ENCODE measurements around the gene GMPPA. TPM values are rescaled to one million over a fixed set of nuclear protein-coding genes. Genes with fewer than 3 reads are reported as not detected.

GMPPA gene
- total and polyA plus RNA-seq, 9 of the 15 experiments (the other 6 are each of a cell fraction or from before 2014, with no cell fraction given), result 7.0 to 101 (median 66.7) TPM

DNA sequence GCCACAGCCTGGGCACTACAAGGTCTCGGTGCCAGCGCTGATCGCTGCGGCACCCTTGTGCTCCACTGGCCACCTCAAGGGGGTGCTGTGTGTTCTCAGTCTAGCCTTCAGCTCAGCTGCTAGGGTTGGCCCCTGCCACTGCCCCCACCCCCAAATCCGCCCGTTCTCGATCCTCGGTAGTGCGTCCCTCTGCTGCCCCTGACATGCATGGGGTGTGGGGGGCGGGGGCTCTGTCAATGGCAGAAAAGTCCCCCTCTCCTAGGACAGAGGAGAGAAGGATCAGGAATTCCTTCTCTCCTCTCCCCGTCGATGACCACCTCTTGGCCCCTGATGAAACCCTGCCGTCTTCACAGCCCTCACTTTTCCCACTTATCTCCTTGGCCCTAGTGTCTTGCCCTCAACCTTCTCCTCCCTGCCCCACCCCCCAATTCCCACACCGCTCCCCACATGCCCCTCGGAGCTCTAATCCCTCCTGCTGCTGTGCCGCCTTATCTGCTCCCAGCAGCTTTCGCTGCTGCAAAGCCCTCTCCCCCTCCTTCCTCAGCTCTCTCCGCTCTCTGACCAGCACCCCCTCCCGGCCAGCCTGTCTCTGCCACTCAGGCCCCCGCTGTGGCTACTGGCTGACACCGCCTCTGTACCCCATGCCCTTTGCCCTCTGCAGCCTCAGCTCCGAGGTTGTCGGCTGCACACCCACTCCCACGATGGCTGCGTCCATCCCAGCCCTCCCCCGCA lies 11.3 kb downstream of the GMPPA start (continued):
- TF ChIP-seq STAG1 (CRISPR knock-in tag; IDR thresholded peaks at IDR 0.05; ENCODE audit: borderline replicate concordance) (no peak), TRIM24 (IDR thresholded peaks at IDR 0.05) (peak; percentile 90 to 91), YY1 (IDR thresholded peaks at IDR 0.05; ENCODE audit: borderline replicate concordance in 1 of 3, control insufficient read depth in 1 of 3, extremely low read depth in 1 of 3, insufficient read depth in 3 of 3, insufficient read length in 1 of 3, insufficient replicate concordance in 2 of 3, low read depth in 1 of 3, low read length in 2 of 3) (peak in 1 of 3 experiments; percentile 8), GABPB2 (CRISPR knock-in tag; conservative IDR thresholded peaks at IDR 0.05) (no peak), GATAD2A (IDR thresholded peaks at IDR 0.05) (peak; percentile 77), SMARCC2 (IDR thresholded peaks at IDR 0.05; ENCODE audit: low read depth) (peak; percentile 82), CBFA2T2 (conservative IDR thresholded peaks at IDR 0.05) (peak; percentile 98), POU5F1 (IDR thresholded peaks at IDR 0.05; ENCODE audit: borderline replicate concordance, low read depth, low read length, partially characterized antibody) (no peak), SMARCA5 (IDR thresholded peaks at IDR 0.05) (peak; percentile 41; the same call in 1 of the 2 replicates), SMC3 (conservative IDR thresholded peaks at IDR 0.05; ENCODE audit: insufficient read depth, low read depth, low read length) (peak; percentile 25; the same call in 1 of the 2 replicates), SRSF7 (optimal IDR thresholded peaks at IDR 0.05; ENCODE audit: low read depth, low read length) (no peak), CREM (IDR thresholded peaks at IDR 0.05; ENCODE audit: low read depth) (peak; percentile 76), MIER1 (IDR thresholded peaks at IDR 0.05; ENCODE audit: low read depth) (0 out of 2 replicates have a peak, but pooled peaks have one; percentile 19), DPF2 (IDR thresholded peaks at IDR 0.05) (peak; percentile 99), NCOR1 (IDR thresholded peaks at IDR 0.05) (peak; percentile 98), ZNF165 (CRISPR knock-in tag; IDR thresholded peaks at IDR 0.05; ENCODE audit: borderline replicate concordance) (no peak), PHB2 (IDR thresholded peaks at IDR 0.05; ENCODE audit: low read depth) (peak; percentile 91)
- TF ChIP-seq, protein P1, sequence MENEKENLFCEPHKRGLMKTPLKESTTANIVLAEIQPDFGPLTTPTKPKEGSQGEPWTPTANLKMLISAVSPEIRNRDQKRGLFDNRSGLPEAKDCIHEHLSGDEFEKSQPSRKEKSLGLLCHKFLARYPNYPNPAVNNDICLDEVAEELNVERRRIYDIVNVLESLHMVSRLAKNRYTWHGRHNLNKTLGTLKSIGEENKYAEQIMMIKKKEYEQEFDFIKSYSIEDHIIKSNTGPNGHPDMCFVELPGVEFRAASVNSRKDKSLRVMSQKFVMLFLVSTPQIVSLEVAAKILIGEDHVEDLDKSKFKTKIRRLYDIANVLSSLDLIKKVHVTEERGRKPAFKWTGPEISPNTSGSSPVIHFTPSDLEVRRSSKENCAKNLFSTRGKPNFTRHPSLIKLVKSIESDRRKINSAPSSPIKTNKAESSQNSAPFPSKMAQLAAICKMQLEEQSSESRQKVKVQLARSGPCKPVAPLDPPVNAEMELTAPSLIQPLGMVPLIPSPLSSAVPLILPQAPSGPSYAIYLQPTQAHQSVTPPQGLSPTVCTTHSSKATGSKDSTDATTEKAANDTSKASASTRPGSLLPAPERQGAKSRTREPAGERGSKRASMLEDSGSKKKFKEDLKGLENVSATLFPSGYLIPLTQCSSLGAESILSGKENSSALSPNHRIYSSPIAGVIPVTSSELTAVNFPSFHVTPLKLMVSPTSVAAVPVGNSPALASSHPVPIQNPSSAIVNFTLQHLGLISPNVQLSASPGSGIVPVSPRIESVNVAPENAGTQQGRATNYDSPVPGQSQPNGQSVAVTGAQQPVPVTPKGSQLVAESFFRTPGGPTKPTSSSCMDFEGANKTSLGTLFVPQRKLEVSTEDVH (IDR thresholded peaks at IDR 0.05; ENCODE audit: low read depth, partially characterized antibody), result peak; percentile 72
- TF ChIP-seq, protein P2, sequence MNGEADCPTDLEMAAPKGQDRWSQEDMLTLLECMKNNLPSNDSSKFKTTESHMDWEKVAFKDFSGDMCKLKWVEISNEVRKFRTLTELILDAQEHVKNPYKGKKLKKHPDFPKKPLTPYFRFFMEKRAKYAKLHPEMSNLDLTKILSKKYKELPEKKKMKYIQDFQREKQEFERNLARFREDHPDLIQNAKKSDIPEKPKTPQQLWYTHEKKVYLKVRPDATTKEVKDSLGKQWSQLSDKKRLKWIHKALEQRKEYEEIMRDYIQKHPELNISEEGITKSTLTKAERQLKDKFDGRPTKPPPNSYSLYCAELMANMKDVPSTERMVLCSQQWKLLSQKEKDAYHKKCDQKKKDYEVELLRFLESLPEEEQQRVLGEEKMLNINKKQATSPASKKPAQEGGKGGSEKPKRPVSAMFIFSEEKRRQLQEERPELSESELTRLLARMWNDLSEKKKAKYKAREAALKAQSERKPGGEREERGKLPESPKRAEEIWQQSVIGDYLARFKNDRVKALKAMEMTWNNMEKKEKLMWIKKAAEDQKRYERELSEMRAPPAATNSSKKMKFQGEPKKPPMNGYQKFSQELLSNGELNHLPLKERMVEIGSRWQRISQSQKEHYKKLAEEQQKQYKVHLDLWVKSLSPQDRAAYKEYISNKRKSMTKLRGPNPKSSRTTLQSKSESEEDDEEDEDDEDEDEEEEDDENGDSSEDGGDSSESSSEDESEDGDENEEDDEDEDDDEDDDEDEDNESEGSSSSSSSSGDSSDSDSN (IDR thresholded peaks at IDR 0.05; ENCODE audit: borderline replicate concordance in 1 of 2, low read depth in 2 of 2, low read length in 2 of 2), result no peak
- TF ChIP-seq, protein P3, sequence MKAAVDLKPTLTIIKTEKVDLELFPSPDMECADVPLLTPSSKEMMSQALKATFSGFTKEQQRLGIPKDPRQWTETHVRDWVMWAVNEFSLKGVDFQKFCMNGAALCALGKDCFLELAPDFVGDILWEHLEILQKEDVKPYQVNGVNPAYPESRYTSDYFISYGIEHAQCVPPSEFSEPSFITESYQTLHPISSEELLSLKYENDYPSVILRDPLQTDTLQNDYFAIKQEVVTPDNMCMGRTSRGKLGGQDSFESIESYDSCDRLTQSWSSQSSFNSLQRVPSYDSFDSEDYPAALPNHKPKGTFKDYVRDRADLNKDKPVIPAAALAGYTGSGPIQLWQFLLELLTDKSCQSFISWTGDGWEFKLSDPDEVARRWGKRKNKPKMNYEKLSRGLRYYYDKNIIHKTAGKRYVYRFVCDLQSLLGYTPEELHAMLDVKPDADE (conservative IDR thresholded peaks at IDR 0.05; ENCODE audit: control insufficient read depth, low read depth, low read length), result peak; percentile 89
- TF ChIP-seq, protein P4, sequence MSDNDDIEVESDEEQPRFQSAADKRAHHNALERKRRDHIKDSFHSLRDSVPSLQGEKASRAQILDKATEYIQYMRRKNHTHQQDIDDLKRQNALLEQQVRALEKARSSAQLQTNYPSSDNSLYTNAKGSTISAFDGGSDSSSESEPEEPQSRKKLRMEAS (CRISPR knock-in tag; IDR thresholded peaks at IDR 0.05), result peak; percentile 71

Data from K562 (cell line).